Testis (tissue), 3 donors: ENCODE measurements around the gene MIPEP. TPM values are rescaled to one million over a fixed set of nuclear protein-coding genes. Genes with fewer than 3 reads are reported as not detected.
"Not testable (repeated sequence)": the region's sequence is repeated elsewhere in the genome, so short reads cannot be mapped to it uniquely, and the experiment has no call there.

Experiments
- DNase-seq: peaks from one replicate; pipeline ENCODE4 v3.0.0-alpha.2; 2019
- H3K27ac ChIP-seq, 2 donors: fragments of 200-600 bp; sonication (generic); one replicate each; pipeline ENCODE4 v1.5.1; 2019
- H3K27me3 ChIP-seq: fragments of 200-600 bp; sonication (generic); one replicate; pipeline ENCODE4 v1.5.1; 2019
- H3K36me3 ChIP-seq: fragments of 200-600 bp; sonication (generic); one replicate; pipeline ENCODE4 v1.5.1; 2017; ENCODE audit warnings: low read depth; ENCODE audit errors: missing control alignments
- H3K4me1 ChIP-seq: fragments of 200-600 bp; sonication (generic); one replicate; pipeline ENCODE4 v1.5.1; 2019
- H3K4me3 ChIP-seq, 2 donors: fragments of 200-600 bp; sonication (generic); one replicate each; pipeline ENCODE4 v1.5.1; 2017 to 2019
- H3K9me3 ChIP-seq: fragments of 200-600 bp; sonication (generic); one replicate; pipeline ENCODE4 v1.5.1; 2017
- CTCF ChIP-seq, 3 experiments: fragments of 450-650 bp in 2 of 3; fragments of 200-600 bp in 1 of 3; sonication (generic) in 1 of 3; IDR thresholded peaks; one replicate each; pipeline ENCODE4 v1.5.1; 2016 to 2019; ENCODE audit warnings: antibody characterized with exemption in 3 of 3, mild to moderate bottlenecking in 2 of 3, moderate library complexity in 1 of 3
- POLR2A ChIP-seq: fragments of 450-650 bp; IDR thresholded peaks from one replicate; pipeline ENCODE4 v1.6.1; 2017; ENCODE audit warnings: antibody characterized with exemption, mild to moderate bottlenecking, moderate library complexity
- WGBS, 2 donors: methylation state at CpG; one replicate each; pipeline ENCODE4 v1.1.5; 2018; 5-methylcytosine and 5-hydroxymethylcytosine counted together
- intact Hi-C: fragments of 100-400 bp; cut with DNase I; formaldehyde crosslinking; loops from one replicate; pipeline ENCODE4 v1.15.1; 2023; ENCODE audit warnings: low total_unique reads
- polyA plus RNA-seq: library from polyadenylated mRNA; stranded (reverse); fragments of 350-450 nt; fragmentation: Illumina TruSeq; extraction: RNeasy Lipid Tissue Mini Kit (QIAGEN cat#74804); gene quantifications from one replicate; pipeline ENCODE4 v1.2.3, GENCODE V29; 2014; ENCODE audit warnings: low read depth, low replicate concordance; ENCODE audit not compliant: insufficient read depth
- total RNA-seq, 2 donors: library from RNA; depleted of rRNA; stranded (reverse); fragments of >200 nt; gene quantifications; one replicate each; pipeline ENCODE4 v1.2.3, GENCODE V29; 2016

The MIPEP gene
- total and polyA plus RNA-seq, 3 donors from 2014 or later = 25.7 to 29.4 (median 27.6) TPM

DNA sequence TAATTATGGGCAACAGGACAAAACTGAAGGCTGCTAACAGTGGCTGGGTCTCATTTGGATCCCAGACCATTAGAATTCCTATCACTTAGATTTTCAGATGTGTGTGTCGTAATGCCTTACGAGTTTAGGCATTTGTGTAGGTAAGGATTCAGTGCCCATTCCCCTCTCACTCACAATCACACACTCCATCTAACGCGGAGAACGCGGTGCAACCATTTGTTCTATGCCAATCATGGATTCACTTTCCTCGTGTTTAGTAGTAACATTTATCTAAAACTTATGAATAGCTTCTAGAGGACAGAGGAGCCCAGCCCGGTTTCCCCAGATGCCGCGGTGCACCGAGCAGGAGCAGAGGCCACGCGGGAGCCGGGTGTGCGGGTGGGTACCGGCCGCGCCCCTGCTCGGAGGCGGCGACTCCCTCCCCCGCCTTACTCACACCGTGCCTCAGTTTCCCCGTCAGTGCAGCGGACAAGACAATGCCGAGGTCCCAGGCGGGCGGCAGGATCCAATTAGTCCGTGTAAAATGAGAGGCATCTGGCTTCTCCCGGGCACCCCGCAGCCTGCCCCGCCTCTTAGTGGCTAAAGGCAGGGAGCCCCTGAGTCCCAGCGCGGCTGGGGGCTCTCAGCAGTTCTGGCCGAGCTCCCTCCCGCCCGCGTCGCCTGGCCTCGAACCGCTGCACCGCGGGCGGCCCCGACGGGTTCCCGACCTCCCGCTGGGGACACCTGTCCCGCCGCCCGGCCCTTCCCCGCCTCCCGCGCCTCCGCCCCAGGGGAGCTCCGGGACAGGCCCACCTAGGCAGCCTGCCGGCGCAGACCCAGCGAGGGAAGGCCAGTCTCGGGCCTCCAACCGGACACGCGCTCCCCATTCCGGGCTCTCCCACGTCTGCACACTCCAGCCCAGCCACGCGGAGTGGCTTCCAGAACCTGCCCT is 14.0 kb upstream of the MIPEP start:
- Histone ChIP-seq H3K27me3 (no peaks in the 10 kb centered on the region), H3K27ac (no peak overlapping the region), H3K4me3 (peak overlapping the region in 1 of 2 donors; percentile 2), H3K4me1 (peaks cover 5% of the 10 kb centered on the region), H3K9me3 (no peaks in the 10 kb centered on the region), H3K36me3 (no peaks in the 10 kb centered on the region)
- intact Hi-C loops = no loop called here
- DNase-seq = no peak
- no peak for TF ChIP-seq CTCF (IDR thresholded peaks at IDR 0.05)
- TF ChIP-seq POLR2A = no peak
- WGBS, 2 donors = 8 to 19% methylated on average over 11 to 52 of the region's 67 CpGs

DNA sequence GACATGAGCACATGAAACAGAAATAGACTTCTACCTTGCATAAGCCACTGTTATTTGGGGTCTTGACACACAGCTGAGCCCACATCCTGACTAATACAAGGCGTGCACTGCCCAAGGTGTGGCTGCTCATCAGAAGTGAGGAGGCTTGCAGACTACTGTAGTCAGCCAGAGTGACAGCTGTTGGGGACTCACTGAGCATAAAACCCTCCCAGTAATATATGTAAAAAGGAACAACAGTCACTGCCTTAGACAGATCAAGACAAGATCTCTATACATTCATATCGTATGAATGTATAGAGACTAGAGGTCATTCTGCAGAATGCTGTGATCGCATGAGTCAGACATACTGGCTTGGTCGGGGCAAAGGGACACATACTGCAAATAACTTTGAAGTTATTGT is 12.2 kb upstream of the MIPEP start:
- WGBS, 2 donors = 92 to 96% methylated on average over 4 of the region's 4 CpGs
- Histone ChIP-seq H3K27ac (no peak overlapping the region), H3K27me3 (no peaks in the 10 kb centered on the region), H3K4me1 (peaks cover 5% of the 10 kb centered on the region), H3K9me3 (no peaks in the 10 kb centered on the region), H3K36me3 (no peaks in the 10 kb centered on the region), H3K4me3 (no peak overlapping the region)
- DNase-seq = no peak
- TF ChIP-seq CTCF (IDR thresholded peaks at IDR 0.05) (no peak), POLR2A (no peak)
- intact Hi-C loops = no loop called here

DNA sequence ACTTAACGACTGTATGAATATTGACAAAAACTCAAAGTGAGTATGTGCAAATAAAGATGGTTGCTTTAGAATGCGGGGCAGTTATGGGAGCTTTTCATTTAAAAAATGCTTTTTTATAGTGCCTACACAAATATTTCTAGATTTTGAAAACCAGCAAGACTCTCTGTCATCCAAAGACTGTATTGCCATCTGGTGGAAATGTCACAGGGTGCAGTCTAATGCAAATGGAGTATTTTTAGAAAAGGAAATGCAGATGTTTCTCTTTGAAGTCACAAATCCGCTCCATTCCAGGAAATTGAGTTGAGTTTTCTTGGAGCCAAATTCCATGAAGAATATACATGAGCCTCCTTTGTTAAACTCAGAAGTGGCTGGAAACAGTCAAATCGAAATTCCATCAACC is 10.4 kb upstream of the MIPEP start:
- peak; percentile 63 for DNase-seq
- intact Hi-C loops = no loop called here
- H3K4me3 ChIP-seq = no peak overlapping the region
- TF ChIP-seq POLR2A = no peak
- peak in 1 of 3 experiments; percentile 53 for TF ChIP-seq CTCF (IDR thresholded peaks at IDR 0.05)
- H3K36me3 ChIP-seq = no peaks in the 10 kb centered on the region
- WGBS, 2 donors = 35 to 40% methylated on average over 4 of the region's 4 CpGs
- H3K4me1 ChIP-seq = peaks cover 5% of the 10 kb centered on the region
- H3K27ac ChIP-seq = no peak overlapping the region
- H3K9me3 ChIP-seq = no peaks in the 10 kb centered on the region
- H3K27me3 ChIP-seq = no peaks in the 10 kb centered on the region

DNA sequence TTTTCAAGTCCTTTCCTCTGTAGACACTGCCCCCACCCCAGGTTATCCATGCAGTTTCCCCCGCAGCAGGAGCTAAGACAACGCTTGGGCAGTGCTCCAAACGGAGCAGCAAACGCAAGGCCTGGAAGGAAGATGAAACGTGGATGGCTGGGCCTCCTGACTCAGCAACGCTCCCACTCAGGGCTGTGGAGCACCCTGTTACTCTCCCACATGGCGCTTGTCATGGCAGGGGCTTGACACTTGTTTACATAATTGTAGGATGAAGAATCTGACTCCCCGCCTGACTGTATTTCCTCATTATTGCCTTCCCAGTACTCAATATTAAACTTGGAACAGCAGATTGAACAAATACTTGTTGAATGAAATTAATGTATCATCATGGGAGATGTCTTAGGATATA is 8.9 kb upstream of the MIPEP start:
- WGBS, 2 donors = 73 to 78% methylated on average over 8 of the region's 8 CpGs
- H3K27ac ChIP-seq = no peak overlapping the region
- TF ChIP-seq CTCF (IDR thresholded peaks at IDR 0.05) = no peak
- TF ChIP-seq POLR2A = no peak
- no peak for DNase-seq
- no peaks in the 10 kb centered on the region for H3K9me3 ChIP-seq
- intact Hi-C loops = no loop called here
- peaks cover 2% of the 10 kb centered on the region for H3K4me1 ChIP-seq
- no peaks in the 10 kb centered on the region for H3K36me3 ChIP-seq
- H3K27me3 ChIP-seq = no peaks in the 10 kb centered on the region
- no peak overlapping the region for H3K4me3 ChIP-seq

GRCh38 chr13:23897452-23897919 is 8.3 kb upstream of the MIPEP start, which contains the start of gene C1QTNF9B:
Gene C1QTNF9B, minus strand, starts transcription at chr13:23897502.
- H3K27ac ChIP-seq, H3K27me3 ChIP-seq, H3K4me3 ChIP-seq, H3K9me3 ChIP-seq, H3K36me3 ChIP-seq, intact Hi-C loops, H3K4me1 ChIP-seq, DNase-seq: not testable (repeated sequence)
- 88 to 95% methylated on average over 3 of the region's 3 CpGs for WGBS, 2 donors

- H3K27ac ChIP-seq, H3K9me3 ChIP-seq, H3K36me3 ChIP-seq, H3K4me3 ChIP-seq, H3K27me3 ChIP-seq, intact Hi-C loops, H3K4me1 ChIP-seq, DNase-seq: not testable (repeated sequence)
- 87 to 89% methylated on average over 7 to 12 of the region's 12 CpGs for WGBS, 2 donors
Observed at GRCh38 chr13:23894746-23895145, 5.5 kb upstream of the MIPEP start.

DNA sequence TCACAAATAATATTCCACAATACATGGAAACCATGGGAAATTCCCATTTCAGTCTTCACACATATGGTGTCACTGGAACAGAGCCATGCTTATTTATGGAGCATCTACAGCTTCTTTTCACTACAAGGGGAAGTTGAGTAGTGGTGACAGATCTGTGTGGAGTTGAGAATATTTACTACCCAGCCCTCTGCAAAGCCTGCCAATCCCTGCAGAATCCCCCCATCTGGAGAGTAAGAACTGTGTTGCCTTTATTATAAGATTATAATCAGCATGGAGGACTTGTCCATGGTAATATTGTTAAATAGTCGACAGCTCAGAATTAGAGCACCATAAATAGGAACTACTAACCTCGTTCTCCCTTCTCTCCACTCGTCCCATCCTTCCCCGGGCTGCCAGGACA is 4.6 kb upstream of the MIPEP start:
- 78 to 83% methylated on average over 1 to 4 of the region's 4 CpGs for WGBS, 2 donors
- intact Hi-C loops, H3K36me3 ChIP-seq, H3K27me3 ChIP-seq, H3K27ac ChIP-seq, DNase-seq, H3K9me3 ChIP-seq, H3K4me3 ChIP-seq, H3K4me1 ChIP-seq: not testable (repeated sequence)
